GM18867 (cell line): ENCODE measurements around the gene TMBIM1.

Experiments used
- ATAC-seq: cut with Tn5 transposase; IDR thresholded peaks from one replicate; pipeline ENCODE4 v1.9.1; 2021; ENCODE audit warnings: mild to moderate bottlenecking, moderate library complexity; ENCODE audit not compliant: unreplicated experiment

Gene TMBIM1

GRCh38 chr2:218260166-218260565, 32.1 kb downstream of the TMBIM1 start:
- no peak for ATAC-seq

- ATAC-seq = no peak
Measured at GRCh38 chr2:218259099-218259961, 33.0 kb downstream of the TMBIM1 start.

GRCh38 chr2:218257390-218257981, 34.8 kb downstream of the TMBIM1 start:
- peak; percentile 74 for ATAC-seq

- peak; percentile 2 for ATAC-seq
Measured at GRCh38 chr2:218256612-218257350, 35.5 kb downstream of the TMBIM1 start.

- ATAC-seq = no peak
Measured at GRCh38 chr2:218255446-218255845, 36.9 kb downstream of the TMBIM1 start.

- no peak for ATAC-seq
Measured at GRCh38 chr2:218253232-218253625, 39.1 kb downstream of the TMBIM1 start.

GRCh38 chr2:218252509-218253231, 39.6 kb downstream of the TMBIM1 start:
- ATAC-seq = no peak

- ATAC-seq = no peak
Measured at GRCh38 chr2:218249691-218250090, 42.6 kb downstream of the TMBIM1 start.

- ATAC-seq = no peak
Measured at GRCh38 chr2:218245214-218245613, 47.1 kb downstream of the TMBIM1 start.

- no peak for ATAC-seq
Measured at GRCh38 chr2:218244665-218245064, 47.6 kb downstream of the TMBIM1 start.

- no peak for ATAC-seq
Measured at GRCh38 chr2:218244204-218244603, 48.1 kb downstream of the TMBIM1 start.

- ATAC-seq = no peak
Measured at GRCh38 chr2:218238887-218239286, 53.4 kb downstream of the TMBIM1 start.

GRCh38 chr2:218236829-218237228, 55.5 kb downstream of the TMBIM1 start:
- ATAC-seq = no peak

- no peak for ATAC-seq
Measured at GRCh38 chr2:218235017-218235416, 57.3 kb downstream of the TMBIM1 start.

GRCh38 chr2:218234521-218234920, 57.8 kb downstream of the TMBIM1 start:
- ATAC-seq = no peak

- ATAC-seq = no peak
Measured at GRCh38 chr2:218233543-218233942, 58.8 kb downstream of the TMBIM1 start.

GRCh38 chr2:218230882-218231281, 61.4 kb downstream of the TMBIM1 start:
- ATAC-seq = peak; percentile 45

GRCh38 chr2:218229851-218230250, 62.5 kb downstream of the TMBIM1 start:
- ATAC-seq = no peak

- ATAC-seq = peak; percentile 86
Measured at GRCh38 chr2:218229239-218229638, 63.1 kb downstream of the TMBIM1 start.

- no peak for ATAC-seq
Measured at GRCh38 chr2:218228366-218229090, 63.8 kb downstream of the TMBIM1 start.
